ENCODE measurements around the gene TTC7B.
"Not testable (repeated sequence)": the region's sequence is repeated elsewhere in the genome, so short reads cannot be mapped to it uniquely, and the experiment has no call there.

The TTC7B gene

DNA sequence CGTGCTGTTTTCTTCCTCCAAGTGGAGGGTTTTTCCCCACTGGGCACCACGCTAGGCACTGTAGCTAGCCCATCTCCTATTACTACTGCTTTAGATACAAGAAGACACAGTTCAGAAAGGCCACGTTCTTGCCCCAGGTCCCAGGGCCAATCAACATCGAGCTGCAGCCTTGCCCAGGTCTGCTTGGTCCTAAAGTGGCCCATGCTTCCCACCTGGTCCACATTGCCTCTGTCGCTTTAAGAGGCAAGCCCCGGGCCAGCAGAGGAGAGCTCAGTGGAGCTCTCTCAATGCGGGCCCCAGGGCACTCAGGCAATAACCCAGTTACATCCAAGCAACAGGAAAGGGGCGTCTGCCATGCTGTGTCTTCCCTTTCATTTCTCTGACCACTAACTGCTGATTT is 271.3 kb downstream of the TTC7B start:
- DNase-seq (ENCODE audit: low read depth): no peak

DNA sequence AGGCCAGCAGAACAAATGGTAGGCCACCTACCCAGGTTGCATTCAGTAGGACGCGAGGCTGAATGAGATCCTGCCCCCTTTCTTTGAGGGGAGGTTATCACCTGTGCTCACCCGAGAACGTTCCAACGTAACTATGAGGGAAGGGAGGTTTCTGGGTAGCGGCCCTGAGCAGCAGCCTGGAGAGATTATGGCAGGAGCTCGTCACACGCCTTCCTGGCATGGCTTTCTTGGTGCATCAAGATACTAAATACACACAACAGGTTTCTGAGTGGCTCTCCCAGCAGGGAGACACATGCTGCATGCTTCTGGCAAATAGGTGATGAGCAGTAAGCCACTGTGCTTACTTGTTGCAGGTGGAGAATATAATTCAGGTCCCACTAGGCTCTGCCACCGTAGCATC is 271.7 kb downstream of the TTC7B start:
- no peak for DNase-seq (ENCODE audit: low read depth)

DNA sequence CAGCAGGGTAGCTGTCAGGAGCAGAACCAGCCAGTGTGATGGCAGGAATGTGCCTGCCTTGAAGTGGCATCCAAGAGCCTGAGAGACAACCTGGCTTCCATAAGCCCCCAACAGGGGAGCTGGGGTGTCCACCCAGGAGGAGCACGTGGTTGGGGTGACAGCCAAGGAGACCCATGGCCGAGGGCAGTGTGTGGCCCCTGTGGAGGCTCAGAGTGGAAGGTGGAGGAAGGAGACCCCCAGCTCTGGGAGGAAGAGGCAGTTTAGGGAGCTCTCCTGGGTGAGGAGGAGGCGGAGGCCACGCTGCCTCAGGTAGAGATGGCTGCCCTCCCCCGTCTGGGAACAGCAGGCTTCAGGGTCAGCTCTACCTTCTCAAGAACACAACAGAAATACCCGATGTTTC is 272.4 kb downstream of the TTC7B start:
- DNase-seq (ENCODE audit: low read depth): no peak

DNA sequence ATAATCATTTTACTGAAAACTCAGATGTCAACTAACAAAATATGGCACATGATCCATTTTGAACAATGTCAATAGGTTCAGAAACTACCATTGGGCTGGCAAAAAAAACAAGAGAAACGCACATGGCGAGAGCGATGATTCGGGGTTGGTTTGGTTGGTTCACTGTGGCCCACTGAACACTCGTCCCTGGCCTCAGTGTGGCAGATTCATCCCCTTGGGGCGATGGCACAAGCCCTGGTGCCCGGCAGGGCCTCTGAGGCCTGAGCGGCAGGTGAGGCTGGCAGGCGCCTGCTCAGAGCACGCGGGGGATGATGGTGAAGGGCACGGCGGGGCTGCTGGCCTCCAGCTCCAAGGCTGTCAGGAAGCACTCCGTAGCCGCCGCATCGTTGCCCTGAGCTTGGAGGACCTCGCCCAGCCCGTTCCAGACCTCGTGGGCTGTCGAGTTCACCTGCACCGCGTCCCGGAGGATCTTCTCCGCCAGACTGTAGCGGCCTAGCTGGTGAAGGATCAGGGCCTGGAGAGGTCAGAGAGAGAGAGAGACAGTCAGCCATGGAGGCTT is 275.1 kb downstream of the TTC7B start:
- no peak for DNase-seq (ENCODE audit: low read depth)

DNA sequence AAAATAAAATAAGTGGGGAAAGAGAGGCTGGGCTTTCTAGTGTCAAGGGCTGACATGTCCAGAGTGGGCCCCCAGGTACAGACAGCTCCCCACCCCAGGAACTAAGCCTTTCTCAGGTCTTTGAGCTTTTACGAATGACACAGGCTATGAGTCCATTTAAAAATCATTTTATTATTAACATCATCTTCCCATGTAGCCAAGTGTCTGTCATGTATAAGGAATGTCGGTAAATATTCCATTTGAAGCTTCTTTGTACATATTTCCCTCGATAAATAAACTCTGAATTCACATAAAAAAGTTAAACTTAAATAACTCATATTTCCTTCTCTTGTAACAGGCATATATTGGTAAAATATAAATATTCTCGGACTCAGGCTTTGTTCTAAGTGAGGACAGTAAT is 275.8 kb downstream of the TTC7B start:
- no peak for DNase-seq (ENCODE audit: low read depth)

DNA sequence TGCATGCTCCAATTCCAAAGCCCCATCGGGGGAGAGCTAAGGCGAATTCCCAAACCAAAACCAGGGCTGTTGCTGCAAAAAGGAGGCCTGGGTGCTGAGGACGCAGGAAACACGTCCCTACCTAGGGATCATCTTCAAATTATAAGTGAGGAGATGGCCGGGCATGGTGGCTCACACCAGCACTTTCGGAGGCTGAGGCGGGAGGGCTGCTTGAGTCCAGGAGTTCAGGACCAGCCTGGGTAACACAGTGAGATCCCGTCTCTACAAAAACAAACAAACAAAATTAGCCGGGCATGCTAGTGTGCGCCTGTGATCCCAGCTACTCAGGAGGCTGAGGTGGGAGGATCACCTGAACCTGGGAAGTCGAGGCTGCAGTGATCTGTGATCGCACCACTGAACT is 276.2 kb downstream of the TTC7B start:
- no peak for DNase-seq (ENCODE audit: low read depth)

DNA sequence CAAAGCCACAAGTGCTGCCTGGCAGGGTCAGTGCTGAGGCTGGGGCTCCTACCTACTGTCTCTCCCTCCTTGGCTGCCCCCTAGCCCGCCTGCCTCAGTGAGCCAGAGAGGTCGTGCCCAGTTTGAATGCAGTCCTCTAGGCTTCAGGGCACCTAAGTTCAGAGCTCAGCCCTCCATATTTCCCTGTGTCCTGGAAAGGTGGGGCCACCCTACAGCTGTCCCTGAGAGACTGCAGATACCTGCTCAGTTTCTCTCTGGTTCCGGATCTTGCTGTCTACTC is 276.8 kb downstream of the TTC7B start:
- no peak for DNase-seq (ENCODE audit: low read depth)

DNA sequence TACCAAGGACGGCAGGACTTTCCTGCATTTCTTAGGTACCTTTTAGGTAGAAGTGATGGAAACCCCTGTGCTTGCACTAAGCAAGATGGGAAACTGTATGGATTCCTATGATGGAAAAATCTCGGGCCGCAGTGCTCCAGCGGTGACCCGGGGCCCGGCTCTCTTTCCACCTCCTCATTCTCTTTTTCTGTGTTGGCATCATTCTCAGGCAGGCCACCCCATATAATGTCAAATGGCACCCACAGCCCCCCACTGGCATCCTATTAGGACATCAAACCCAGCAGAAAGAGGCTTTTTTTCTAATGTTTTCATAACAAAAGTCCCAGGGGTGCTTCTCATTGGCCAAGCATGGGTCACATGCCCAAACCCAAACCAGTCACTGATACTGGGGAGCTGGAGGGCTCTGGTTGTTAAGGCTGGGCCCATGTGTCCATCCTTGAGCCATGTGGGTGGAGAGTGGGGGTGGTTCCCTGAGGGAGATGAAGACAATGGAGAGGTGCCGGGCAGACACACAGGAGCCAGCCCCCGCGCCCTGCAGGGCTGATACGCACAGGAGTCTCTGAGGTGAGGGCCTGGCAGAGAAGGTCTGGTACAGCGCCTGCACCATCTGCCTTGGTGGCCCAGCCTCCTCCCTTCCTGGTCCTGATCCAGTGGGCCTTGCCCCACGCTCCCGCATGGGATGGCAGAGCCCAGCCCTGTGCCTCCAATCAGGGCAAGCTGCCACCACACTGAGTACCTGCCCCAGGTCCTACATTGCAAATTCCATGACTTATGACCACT is 277.3 kb downstream of the TTC7B start:
- DNase-seq (ENCODE audit: low read depth): no peak

DNA sequence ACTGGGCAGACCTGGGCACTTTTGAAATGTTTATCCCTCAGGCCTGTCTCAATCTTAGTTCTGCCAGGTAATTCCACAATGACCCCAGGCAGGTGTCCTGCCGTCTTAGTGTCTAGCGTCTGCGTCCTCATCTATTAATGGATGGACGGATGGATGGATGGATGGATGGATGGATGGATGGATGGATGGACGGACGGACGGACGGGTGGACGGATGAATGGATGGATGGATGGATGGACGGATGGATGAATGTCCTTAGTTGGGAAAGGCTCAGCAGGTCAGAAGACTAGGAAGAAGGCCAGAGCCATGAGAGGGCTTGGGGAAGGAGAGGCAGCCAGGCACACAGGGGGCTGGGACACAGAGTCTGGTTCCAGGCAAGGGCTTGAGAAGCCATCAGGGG is 278.1 kb downstream of the TTC7B start:
- no peak for DNase-seq (ENCODE audit: low read depth)

DNA sequence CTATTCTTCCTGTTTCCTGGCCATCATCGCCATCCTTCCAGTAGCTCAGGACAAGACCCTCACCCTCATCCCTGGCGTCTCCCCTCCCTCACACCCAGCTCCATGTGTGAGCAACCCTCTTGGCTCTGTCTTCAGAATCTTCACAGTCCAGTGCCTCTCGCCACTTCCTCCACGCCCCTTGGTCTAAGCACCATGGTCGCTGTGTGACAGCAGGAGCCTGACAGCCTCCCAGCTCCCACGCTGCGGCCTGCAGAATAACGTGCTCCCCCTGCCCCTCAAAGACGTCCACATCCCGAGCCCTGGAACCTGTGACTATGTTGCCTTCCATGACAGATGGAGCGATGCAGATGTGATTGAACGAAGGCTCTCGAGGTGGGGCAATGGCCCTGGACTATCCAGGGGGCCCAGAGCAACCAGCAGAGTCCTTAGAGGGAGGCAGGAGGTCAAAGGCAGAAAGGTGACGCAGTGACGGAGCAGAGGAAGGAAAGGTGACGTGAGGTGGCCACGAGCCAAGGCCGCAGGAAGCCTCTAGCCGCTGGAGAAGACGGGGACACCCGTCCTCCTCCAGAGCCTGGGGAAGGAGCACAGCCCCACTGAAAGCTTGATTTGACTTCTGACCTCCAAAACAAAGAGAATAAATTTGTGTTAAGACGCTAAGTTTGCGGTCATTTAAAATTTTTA is 279.6 kb downstream of the TTC7B start:
- DNase-seq (ENCODE audit: low read depth): no peak

DNA sequence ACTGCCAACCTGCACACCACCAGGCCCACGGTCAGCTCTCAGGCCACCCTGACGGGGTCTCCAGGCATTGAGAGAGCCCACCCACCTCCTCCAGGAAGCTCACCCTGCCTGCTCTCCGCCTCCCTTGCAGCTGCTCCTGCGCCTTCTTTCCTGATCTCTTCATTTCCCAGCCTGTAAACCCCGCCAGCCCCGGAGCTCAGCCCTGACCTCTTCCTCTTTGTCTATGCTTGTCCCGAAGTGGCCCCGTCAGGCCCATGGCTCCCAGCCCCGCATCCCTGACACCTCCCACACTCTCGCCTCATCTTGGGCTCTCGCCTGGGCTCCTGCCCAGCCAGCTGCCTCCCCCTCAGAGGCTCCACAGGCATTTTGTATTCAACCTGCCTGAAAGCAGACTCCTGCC is 280.1 kb downstream of the TTC7B start:
- no peak for DNase-seq (ENCODE audit: low read depth)

DNA sequence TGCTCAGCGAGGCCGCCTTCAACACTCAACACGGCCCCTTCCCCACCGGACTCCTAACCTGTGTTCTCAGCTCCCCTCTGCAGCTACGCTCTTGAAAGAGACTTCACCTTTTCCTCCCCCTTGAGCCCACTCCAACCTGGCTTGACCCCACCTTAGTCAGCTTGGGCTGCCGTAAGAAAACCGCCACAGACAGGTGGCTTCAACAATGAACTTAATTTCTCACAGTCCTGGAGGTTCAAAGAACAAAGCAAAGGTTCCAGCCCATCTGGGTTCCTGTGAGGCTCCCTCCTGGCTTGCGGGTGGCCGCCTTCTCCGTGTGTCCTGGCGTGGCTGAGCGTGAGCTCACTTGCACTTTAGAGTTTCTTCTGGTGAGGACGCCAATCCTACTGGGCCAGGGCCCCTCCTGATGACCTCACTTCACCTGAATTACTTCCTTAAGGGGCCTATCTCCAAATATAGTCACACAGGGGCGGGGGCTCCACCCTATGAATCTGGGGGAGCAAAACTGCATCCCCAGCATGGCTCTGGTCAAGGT is 280.6 kb downstream of the TTC7B start:
- DNase-seq (ENCODE audit: low read depth): no peak

DNA sequence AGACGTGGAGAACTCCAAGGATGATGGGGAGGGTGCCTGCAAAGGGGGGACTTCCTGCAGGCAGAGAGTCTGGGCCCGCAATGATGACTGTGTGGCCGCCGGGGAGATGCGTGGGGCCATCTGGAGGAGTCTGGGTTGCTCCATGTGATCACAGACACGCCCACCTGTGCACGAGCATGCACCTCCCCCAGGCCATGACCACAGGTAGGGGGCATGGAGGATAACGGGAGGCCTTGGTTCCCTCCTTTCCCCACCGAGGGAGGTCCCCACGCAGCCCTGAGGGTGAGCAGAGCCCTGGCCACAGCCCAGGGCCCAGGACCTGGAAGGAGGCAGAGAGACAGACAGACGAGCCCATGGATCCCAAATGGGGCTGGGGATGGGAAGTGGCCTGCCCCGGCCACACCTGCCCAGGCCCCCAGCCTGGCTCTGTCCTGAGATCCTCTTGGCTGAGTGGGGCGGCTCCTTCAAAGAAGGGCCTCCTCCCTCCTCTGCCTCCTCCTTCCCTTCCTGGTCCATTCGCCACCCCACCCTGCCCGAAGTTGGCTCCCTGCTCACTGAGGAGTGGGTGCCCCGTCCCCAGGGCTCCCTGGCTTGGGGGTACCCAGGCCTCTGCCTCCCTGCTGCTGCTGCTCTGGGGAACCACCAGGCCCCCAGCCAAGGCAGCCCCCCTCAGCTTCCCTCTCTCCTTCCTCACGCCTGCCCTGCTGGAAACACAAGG is 281.2 kb downstream of the TTC7B start:
- DNase-seq (ENCODE audit: low read depth): no peak

DNA sequence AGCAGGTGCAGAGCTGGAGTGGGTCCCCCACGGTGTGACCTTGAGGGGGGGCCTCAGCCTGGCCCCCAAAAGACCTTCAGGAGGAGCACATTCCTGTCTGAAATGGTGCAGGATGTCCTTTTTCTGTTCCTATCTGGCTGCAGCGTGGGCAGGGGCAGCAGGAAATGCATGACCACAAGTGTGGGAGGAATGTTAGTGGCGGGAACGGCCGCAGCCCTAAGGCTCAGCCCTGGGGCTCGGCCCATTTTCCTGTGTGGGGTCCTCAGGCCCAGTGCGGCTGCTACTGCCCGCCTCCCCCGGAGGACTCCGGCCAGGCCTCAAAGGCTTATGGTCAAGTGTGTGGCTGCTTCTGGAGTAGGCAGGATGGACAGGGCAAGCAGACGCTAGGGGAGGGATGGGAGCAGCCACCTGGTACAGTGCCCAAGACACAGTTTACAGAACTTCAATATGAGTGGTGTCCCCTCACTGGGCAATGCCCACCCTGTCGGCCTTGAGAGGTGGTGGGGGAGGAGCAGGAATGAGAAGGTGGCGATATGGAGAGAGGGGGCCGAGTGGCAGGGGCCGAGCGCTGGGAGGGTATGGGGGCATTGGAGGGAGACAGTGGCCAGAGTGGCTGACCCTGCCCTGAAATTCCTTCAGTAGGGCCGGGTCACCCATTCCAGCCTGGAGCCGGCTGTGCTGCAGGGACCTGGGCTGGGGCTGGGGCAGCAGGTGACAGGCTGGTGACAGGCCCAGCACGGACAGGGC is 282.0 kb downstream of the TTC7B start:
- DNase-seq (ENCODE audit: low read depth): no peak

DNA sequence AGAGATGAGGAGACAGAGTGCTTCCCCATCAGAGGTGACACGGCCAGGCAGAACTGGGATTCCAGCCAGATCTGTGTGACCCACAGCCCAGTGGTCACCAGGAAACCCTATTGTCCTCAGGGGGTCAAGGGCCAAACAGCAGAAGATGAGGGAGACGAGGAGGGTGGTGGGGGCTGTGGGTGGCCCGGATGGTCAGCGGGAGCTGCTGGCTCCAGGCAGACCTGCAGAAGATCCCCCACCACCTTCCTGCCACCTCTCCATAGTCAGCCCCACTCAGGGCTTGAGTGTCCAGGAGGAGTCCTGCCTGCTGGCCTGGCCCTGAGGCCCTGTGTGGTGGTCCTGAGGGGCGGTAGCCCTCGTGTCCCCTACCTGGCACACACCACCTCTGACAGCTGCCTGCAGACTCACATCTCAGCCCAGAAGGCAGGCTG is 282.6 kb downstream of the TTC7B start:
- DNase-seq (ENCODE audit: low read depth): no peak

DNA sequence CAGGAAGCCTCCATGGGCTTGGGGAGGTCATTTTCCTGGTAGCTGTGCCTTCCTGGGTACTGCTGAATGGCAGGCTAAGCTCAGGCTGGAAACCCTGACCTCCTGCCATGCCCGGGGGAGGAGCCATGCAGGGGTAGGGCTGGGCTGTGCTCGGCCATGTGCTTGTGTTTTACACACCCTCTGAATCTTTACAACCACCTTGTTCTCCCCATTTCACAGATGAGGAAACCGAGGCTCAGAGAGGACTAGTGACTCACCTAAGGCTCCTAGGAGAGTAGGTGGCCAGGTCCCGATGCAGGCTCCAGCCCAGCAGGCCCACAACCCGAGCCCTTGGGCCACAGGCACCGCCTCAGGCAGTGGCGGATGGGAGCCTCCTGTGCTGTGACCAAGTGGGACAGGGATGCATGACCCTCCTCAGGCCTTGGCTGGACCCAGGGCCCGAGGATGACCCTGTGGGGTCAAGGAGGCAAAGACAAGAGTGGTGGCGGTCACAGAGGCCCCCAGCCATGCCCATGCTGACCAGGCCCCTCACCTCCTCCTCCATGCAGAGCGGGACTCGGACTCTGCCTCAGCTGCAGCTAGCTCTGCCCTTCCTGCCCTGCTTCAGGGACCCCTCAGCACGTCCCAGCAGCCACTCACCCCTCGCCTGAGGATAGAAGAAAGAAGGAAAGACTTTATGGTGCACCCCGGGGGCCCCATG is 283.3 kb downstream of the TTC7B start:
- no peak for DNase-seq (ENCODE audit: low read depth)

DNA sequence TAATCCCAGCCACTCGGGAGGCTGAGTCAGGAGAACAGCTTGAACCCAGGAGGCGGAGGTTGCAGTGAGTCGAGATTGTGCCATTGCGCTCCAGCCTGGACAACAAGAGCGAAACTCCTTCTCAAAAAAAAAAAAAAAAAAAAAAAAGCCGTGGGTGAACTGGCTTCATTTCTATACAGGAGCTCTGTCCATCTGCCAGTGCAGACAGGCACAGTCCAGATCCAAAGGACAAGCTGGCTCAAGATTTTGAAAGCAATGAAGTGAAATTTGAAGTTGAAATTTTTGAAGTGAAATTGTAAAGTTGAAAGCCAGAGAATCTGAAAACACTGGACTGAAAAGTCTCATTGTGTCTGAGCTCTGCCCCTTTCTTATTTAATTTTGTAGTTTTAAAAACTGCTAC is 284.7 kb downstream of the TTC7B start:
- no peak for DNase-seq (ENCODE audit: low read depth)

DNA sequence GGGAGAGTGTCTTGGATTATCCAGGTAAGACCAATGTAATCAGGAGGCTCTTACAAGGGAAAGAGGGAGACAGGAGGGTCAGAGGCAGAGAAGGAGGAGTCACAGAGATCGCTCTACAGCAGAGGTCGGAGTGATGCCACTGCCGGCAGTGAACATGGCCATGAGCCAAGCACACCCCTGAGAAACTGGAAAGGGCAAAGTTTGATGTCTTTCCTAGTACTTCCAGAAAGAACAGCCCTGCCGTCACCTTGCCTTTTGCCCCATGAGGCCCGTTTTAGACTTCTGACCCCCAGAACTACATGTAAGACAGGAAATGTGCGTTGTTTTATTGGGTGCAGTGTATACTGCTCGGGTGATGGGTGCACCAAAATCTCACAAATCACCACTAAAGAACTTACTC is 285.7 kb downstream of the TTC7B start:
- DNase-seq (ENCODE audit: low read depth): no peak

DNA sequence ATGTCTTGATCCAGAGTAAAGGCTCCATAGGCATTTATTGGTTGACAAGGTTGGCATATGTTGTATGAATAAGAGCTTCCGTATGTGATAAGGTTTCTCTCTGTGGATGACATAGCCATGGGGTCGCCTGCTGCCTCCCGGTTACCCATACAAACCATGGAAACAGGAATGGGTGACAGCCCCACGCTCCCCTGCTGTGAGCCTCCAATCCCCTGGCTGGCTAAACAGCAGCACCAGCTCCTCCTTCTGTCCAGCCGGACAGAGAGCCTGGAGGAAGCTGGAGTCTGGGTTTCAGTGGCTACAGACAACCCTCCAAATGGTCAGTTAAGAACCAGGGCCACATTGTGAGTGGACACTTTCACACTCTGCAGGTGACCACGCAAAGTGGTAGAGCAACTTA is 288.3 kb downstream of the TTC7B start:
- DNase-seq (ENCODE audit: low read depth): no peak

DNA sequence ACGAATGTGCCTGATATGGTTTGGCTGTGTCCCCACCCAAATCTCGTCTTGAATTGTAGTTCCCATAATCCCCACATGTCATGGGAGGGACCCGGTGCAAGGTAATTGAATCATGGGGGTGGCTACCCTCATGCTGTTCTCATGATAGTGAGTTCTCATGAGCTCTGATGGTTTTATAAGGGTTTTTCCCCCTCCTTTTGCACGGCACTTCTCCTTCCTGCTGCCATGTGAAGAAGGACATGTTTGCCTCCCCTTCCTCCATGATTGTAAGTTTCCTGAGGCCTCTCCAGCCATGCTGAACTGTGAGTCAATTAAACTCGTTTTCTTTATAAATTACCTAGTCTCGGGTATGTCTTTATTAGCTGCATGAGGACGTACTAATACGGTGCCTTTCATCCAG is 289.7 kb downstream of the TTC7B start:
- not testable (repeated sequence) for DNase-seq (ENCODE audit: low read depth)

DNA sequence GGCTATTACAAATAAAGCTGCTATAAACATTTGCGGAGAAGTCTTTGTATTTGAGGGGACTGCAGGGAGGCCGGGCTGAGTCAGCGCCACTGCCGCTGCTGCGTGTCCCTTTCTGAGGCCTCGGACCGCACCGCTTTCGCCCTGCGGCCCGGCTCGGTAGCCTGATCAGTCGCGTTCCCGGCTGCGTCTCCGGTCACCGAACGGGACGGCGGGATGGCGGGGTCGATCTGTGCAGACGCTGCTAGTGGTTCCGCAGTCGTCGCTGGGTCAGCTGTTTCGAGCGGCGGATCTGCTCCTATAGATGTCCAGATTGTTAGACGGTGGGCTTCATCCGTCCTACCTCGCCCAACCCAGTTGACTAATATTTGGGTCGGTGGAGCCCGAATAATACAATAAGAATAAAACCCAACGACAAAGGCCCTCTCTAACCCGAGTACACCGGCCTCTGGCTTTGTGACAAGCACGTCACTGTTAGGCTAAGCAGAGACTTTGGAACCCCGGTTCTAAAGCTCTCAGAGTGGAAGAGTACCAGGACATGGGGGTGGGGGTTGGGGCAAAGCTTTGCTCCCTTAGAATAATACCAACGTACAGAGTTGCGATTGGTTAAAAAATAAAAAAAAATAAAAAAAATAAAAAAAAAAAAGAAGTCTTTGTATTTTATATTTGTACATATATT is 290.7 kb downstream of the TTC7B start:
- not testable (repeated sequence) for DNase-seq (ENCODE audit: low read depth)

Measured in activated T-cell treated with anti-CD3 and anti-CD28 coated beads for 1 hour (primary cell).